GM23338 (cell line): ENCODE results near the gene CBX2. TPM values are rescaled to one million over a fixed set of nuclear protein-coding genes. Genes with fewer than 3 reads are reported as not detected.

Source experiments
- ATAC-seq: fragments of 200-7000 bp; cut with Tn5 transposase; 3 replicates; pipeline ENCODE4 v1.9.1; 2020
- DNase-seq: peaks from one replicate; pipeline ENCODE4 v3.0.0-alpha.2; 2015; ENCODE audit warnings: low spot score
- H2AFZ ChIP-seq: fragments of 200-600 bp; sonication (generic); 2 replicates; pipeline ENCODE4 v1.8.0; 2016; ENCODE audit warnings: antibody characterized with exemption, mild to moderate bottlenecking, moderate library complexity
- H3F3A ChIP-seq: fragments of 200-600 bp; sonication (generic); replicated peaks from 2 replicates; pipeline ENCODE4 v1.8.0; 2017; ENCODE audit warnings: antibody characterized with exemption, mixed run types, low read depth
- H3K27ac ChIP-seq: fragments of 200-600 bp; sonication (generic); 2 replicates; pipeline ENCODE4 v1.6.1; 2016; ENCODE audit warnings: low read depth
- H3K27me3 ChIP-seq: fragments of 200-600 bp; sonication (generic); 2 replicates; pipeline ENCODE4 v1.8.0; 2016; ENCODE audit warnings: mild to moderate bottlenecking, mixed run types, moderate library complexity; ENCODE audit not compliant: insufficient read depth
- H3K36me3 ChIP-seq: fragments of 200-600 bp; sonication (generic); 2 replicates; pipeline ENCODE4 v1.8.0; 2016; ENCODE audit warnings: mild to moderate bottlenecking; ENCODE audit not compliant: insufficient read depth
- H3K4me1 ChIP-seq: fragments of 200-600 bp; sonication (generic); 2 replicates; pipeline ENCODE4 v1.8.0; 2016; ENCODE audit warnings: mild to moderate bottlenecking, moderate library complexity; ENCODE audit not compliant: insufficient read depth
- H3K4me2 ChIP-seq: fragments of 200-600 bp; sonication (generic); 2 replicates; pipeline ENCODE4 v1.7.1; 2017; ENCODE audit warnings: mixed run types
- H3K4me3 ChIP-seq: fragments of 200-600 bp; sonication (generic); 2 replicates; pipeline ENCODE4 v1.6.1; 2016; ENCODE audit warnings: mixed run types
- H3K79me2 ChIP-seq: fragments of 200-600 bp; sonication (generic); replicated peaks from 2 replicates; pipeline ENCODE4 v1.8.0; 2017; ENCODE audit warnings: mild to moderate bottlenecking; ENCODE audit not compliant: insufficient read depth
- H3K9me2 ChIP-seq: fragments of 200-600 bp; sonication (generic); 2 replicates; pipeline ENCODE4 v1.8.0; 2017; ENCODE audit not compliant: insufficient read depth
- H4K20me1 ChIP-seq: fragments of 200-600 bp; sonication (generic); replicated peaks from 2 replicates; pipeline ENCODE4 v1.8.0; 2017; ENCODE audit warnings: mild to moderate bottlenecking; ENCODE audit not compliant: insufficient read depth
- H3K27ac Mint-ChIP-seq: 2 replicates; pipeline ENCODE4 v1.8.0; 2020; ENCODE audit warnings: inconsistent platforms, mild to moderate bottlenecking, moderate library complexity, mixed read lengths
- H3K27me3 Mint-ChIP-seq: 3 replicates; pipeline ENCODE4 v1.8.0; 2022; ENCODE audit warnings: low read depth, mild to moderate bottlenecking, moderate library complexity, mixed read lengths, inconsistent platforms; ENCODE audit not compliant: insufficient read depth, poor library complexity
- H3K36me3 Mint-ChIP-seq: 3 replicates; pipeline ENCODE4 v1.8.0; 2021; ENCODE audit warnings: low read depth, mild to moderate bottlenecking, inconsistent platforms, moderate library complexity, mixed read lengths
- H3K4me1 Mint-ChIP-seq: 3 replicates; pipeline ENCODE4 v1.8.0; 2020; ENCODE audit warnings: mild to moderate bottlenecking, inconsistent platforms, mixed read lengths
- H3K4me3 Mint-ChIP-seq: 3 replicates; pipeline ENCODE4 v1.8.0; 2021; ENCODE audit warnings: moderate library complexity, mild to moderate bottlenecking, inconsistent platforms, mixed read lengths
- H3K9me3 Mint-ChIP-seq: 3 replicates; pipeline ENCODE4 v1.8.0; 2020; ENCODE audit warnings: moderate library complexity, mild to moderate bottlenecking, inconsistent platforms, mixed read lengths
- CTCF ChIP-seq, 2 experiments: fragments of 200-600 bp in 1 of 2; sonication (generic) in 1 of 2; conservative IDR thresholded peaks; 2 replicates each; pipeline versions ENCODE4 v1.5.1 to v1.6.1; 2016 to 2017; ENCODE audit warnings: antibody characterized with exemption in 2 of 2, low read depth in 2 of 2, mild to moderate bottlenecking in 2 of 2, moderate library complexity in 1 of 2
- ETS1 ChIP-seq: IDR thresholded peaks from 2 replicates; pipeline ENCODE4 v1.6.1; 2016; ENCODE audit warnings: antibody characterized with exemption
- JUNB ChIP-seq: IDR thresholded peaks from one replicate; pipeline ENCODE4 v1.6.1; 2016; ENCODE audit warnings: antibody characterized with exemption; ENCODE audit not compliant: unreplicated experiment
- POLR2AphosphoS5 ChIP-seq: IDR thresholded peaks from 2 replicates; pipeline ENCODE4 v1.6.1; 2016; ENCODE audit warnings: antibody characterized with exemption, low read depth
- STAT1 ChIP-seq: IDR thresholded peaks from one replicate; pipeline ENCODE4 v1.6.1; 2016; ENCODE audit warnings: antibody characterized with exemption; ENCODE audit not compliant: unreplicated experiment
- ZNF114 ChIP-seq: fragments of 250-450 bp; sonication (Bioruptor Pico); IDR thresholded peaks from 2 replicates; pipeline ENCODE4 v1.5.0; 2020; ENCODE audit warnings: mild to moderate bottlenecking, moderate library complexity
- ZNF331 ChIP-seq: fragments of 250-450 bp; sonication (Bioruptor Pico); IDR thresholded peaks from 2 replicates; pipeline ENCODE4 v1.5.0; 2020; ENCODE audit warnings: low read depth, mild to moderate bottlenecking, moderate library complexity
- polyA plus RNA-seq: library from polyadenylated mRNA; unstranded; fragments of >200 nt; fragmentation: Nextera tagmentation; extraction: Ambion mirVana; gene quantifications from 2 replicates; pipeline ENCODE4 v1.2.1, GENCODE V29; 2016
- total RNA-seq: library from RNA; depleted of rRNA; stranded (reverse); fragments of >200 nt; shearing (Covaris generic); gene quantifications from 2 replicates; pipeline ENCODE4 v1.2.3, GENCODE V29; 2014

Gene CBX2
- total and polyA plus RNA-seq, 2 experiments from 2014 or later: 26.6 to 114 TPM

- Histone ChIP-seq H3K9me2 (no peaks in the 10 kb centered on the region), H3K79me2 (no peaks in the 10 kb centered on the region), H3K4me1 (peaks cover 2% of the 10 kb centered on the region; the same call in 1 of the 2 replicates), H3K4me3 (peak overlapping the region; percentile 68), H3K36me3 (no peaks in the 10 kb centered on the region), H3K27me3 (peaks cover 45% of the 10 kb centered on the region), H4K20me1 (no peaks in the 10 kb centered on the region), H2AFZ (peak overlapping the region; percentile 97; the same call in 1 of the 2 replicates), H3K27ac (no peak overlapping the region), H3F3A (peaks cover 4% of the 10 kb centered on the region), H3K4me2 (peak overlapping the region; percentile 83; the same call in 1 of the 2 replicates)
- H3K4me1 Mint-ChIP-seq: peaks cover 5% of the 10 kb centered on the region; the same call in 1 of the 3 replicates
- H3K36me3 Mint-ChIP-seq: no peaks in the 10 kb centered on the region
- TF ChIP-seq STAT1: no peak
- peak overlapping the region; percentile 45 for H3K4me3 Mint-ChIP-seq
- H3K27me3 Mint-ChIP-seq: peaks cover 61% of the 10 kb centered on the region
- DNase-seq (no peak), ATAC-seq (peak; percentile 30)
- no peaks in the 10 kb centered on the region for H3K9me3 Mint-ChIP-seq
- no peak overlapping the region for H3K27ac Mint-ChIP-seq
These were observed 36.6 kb upstream of the CBX2 start for GRCh38 chr17:79741401-79741750.

GRCh38 chr17:79741751-79742588, 36.0 kb upstream of the CBX2 start:
- Mint-ChIP-seq H3K27me3 (peaks cover 67% of the 10 kb centered on the region), H3K4me1 (peaks cover 9% of the 10 kb centered on the region; the same call in 2 of the 3 replicates)
- peaks cover 8% of the 10 kb centered on the region for H3F3A ChIP-seq

GRCh38 chr17:79742589-79742918, 35.4 kb upstream of the CBX2 start:
- H3K79me2 ChIP-seq: no peaks in the 10 kb centered on the region
- DNase-seq: no peak
- Mint-ChIP-seq H3K27me3 (peaks cover 72% of the 10 kb centered on the region), H3K36me3 (no peaks in the 10 kb centered on the region), H3K4me3 (no peak overlapping the region), H3K4me1 (peaks cover 12% of the 10 kb centered on the region), H3K27ac (no peak overlapping the region), H3K9me3 (no peaks in the 10 kb centered on the region)
- no peak overlapping the region; the same call in 1 of the 2 replicates for H2AFZ ChIP-seq
- peaks cover 57% of the 10 kb centered on the region for H3K27me3 ChIP-seq
- H4K20me1 ChIP-seq: no peaks in the 10 kb centered on the region; the same call in 1 of the 2 replicates
- no peak overlapping the region for H3K4me3 ChIP-seq
- H3F3A ChIP-seq: peaks cover 12% of the 10 kb centered on the region
- no peak overlapping the region; the same call in 1 of the 2 replicates for H3K4me2 ChIP-seq
- no peak for ATAC-seq
- TF ChIP-seq ZNF331 (CRISPR knock-in tag) (no peak), JUNB (no peak), ETS1 (no peak), CTCF (conservative IDR thresholded peaks at IDR 0.05; ENCODE audit: low read depth in 2 of 2) (no peak), POLR2AphosphoS5 (no peak)
- H3K9me2 ChIP-seq: no peaks in the 10 kb centered on the region
- peaks cover 10% of the 10 kb centered on the region for H3K4me1 ChIP-seq
- no peaks in the 10 kb centered on the region for H3K36me3 ChIP-seq
- no peak overlapping the region for H3K27ac ChIP-seq

More at GRCh38 chr17:79741751-79742588, 36.0 kb upstream of the CBX2 start:
- peak; percentile 80 for ATAC-seq
- Histone ChIP-seq H3K4me1 (peaks cover 8% of the 10 kb centered on the region), H3K4me2 (peak overlapping the region; percentile 83), H2AFZ (peak overlapping the region; percentile 97), H4K20me1 (no peaks in the 10 kb centered on the region; the same call in 1 of the 2 replicates), H3K79me2 (no peaks in the 10 kb centered on the region), H3K9me2 (no peaks in the 10 kb centered on the region), H3K4me3 (peak overlapping the region; percentile 68), H3K27ac (no peak overlapping the region), H3K36me3 (no peaks in the 10 kb centered on the region), H3K27me3 (peaks cover 51% of the 10 kb centered on the region)
- Mint-ChIP-seq H3K36me3 (no peaks in the 10 kb centered on the region), H3K27ac (no peak overlapping the region), H3K4me3 (peak overlapping the region; percentile 45; the same call in 1 of the 3 replicates), H3K9me3 (no peaks in the 10 kb centered on the region)
- DNase-seq: peak; percentile 86
- TF ChIP-seq CTCF (conservative IDR thresholded peaks at IDR 0.05; ENCODE audit: low read depth in 2 of 2) (peak; percentile 82 to 93), STAT1 (no peak), ZNF114 (CRISPR knock-in tag) (no peak)
